Measurements from ENCODE around the gene LHFPL2.

The LHFPL2 gene

GRCh38 chr5:78589923-78590322, 58.6 kb downstream of the LHFPL2 start:
- H4K20me1 ChIP-seq (ENCODE audit: low read depth, low read length) = peaks cover 8% of the 10 kb centered on the region; the same call in 1 of the 2 replicates
- H3K9ac ChIP-seq (ENCODE audit: low read length) = no peak overlapping the region
- H3K27me3 ChIP-seq (ENCODE audit: low read length) = no peaks in the 10 kb centered on the region
- no peak overlapping the region for H2AFZ ChIP-seq (ENCODE audit: low read depth, low read length, severe bottlenecking)
- TF ChIP-seq EZH2phosphoT487 (conservative IDR thresholded peaks at IDR 0.05; ENCODE audit: low read length) (no peak), CTCF (IDR thresholded peaks at IDR 0.05; ENCODE audit: insufficient read depth, low read length, poor library complexity, severe bottlenecking) (no peak)
- H3K79me2 ChIP-seq (ENCODE audit: insufficient read depth, low read length) = peaks cover 88% of the 10 kb centered on the region
- no peak overlapping the region for H3K4me2 ChIP-seq (ENCODE audit: low read depth, low read length, poor library complexity, severe bottlenecking)
- no peaks in the 10 kb centered on the region for H3K9me2 ChIP-seq (replicated peaks; ENCODE audit: insufficient read depth, low read length)
- peaks cover 24% of the 10 kb centered on the region for H3K36me3 ChIP-seq (ENCODE audit: low read length)
- H3F3A ChIP-seq (ENCODE audit: insufficient read depth) = no peaks in the 10 kb centered on the region
- no peak overlapping the region for H3K4me3 ChIP-seq (ENCODE audit: insufficient read depth, low read length, poor library complexity, severe bottlenecking)
- H3K27ac ChIP-seq (ENCODE audit: low read depth, low read length) = no peak overlapping the region
- H3K9me3 ChIP-seq (ENCODE audit: insufficient read depth, low read length) = no peaks in the 10 kb centered on the region

GRCh38 chr5:78588507-78588906, 60.1 kb downstream of the LHFPL2 start:
- H3K4me3 ChIP-seq (ENCODE audit: insufficient read depth, low read length, poor library complexity, severe bottlenecking) = no peak overlapping the region
- no peak overlapping the region for H3K4me2 ChIP-seq (ENCODE audit: low read depth, low read length, poor library complexity, severe bottlenecking)
- H2AFZ ChIP-seq (ENCODE audit: low read depth, low read length, severe bottlenecking) = no peak overlapping the region
- TF ChIP-seq EZH2phosphoT487 (conservative IDR thresholded peaks at IDR 0.05; ENCODE audit: low read length) = no peak
- no peak for TF ChIP-seq CTCF (IDR thresholded peaks at IDR 0.05; ENCODE audit: insufficient read depth, low read length, poor library complexity, severe bottlenecking)
- H3K27me3 ChIP-seq (ENCODE audit: low read length) = no peaks in the 10 kb centered on the region
- no peaks in the 10 kb centered on the region for H3F3A ChIP-seq (ENCODE audit: insufficient read depth)
- H3K36me3 ChIP-seq (ENCODE audit: low read length) = peaks cover 23% of the 10 kb centered on the region
- no peaks in the 10 kb centered on the region for H3K9me2 ChIP-seq (replicated peaks; ENCODE audit: insufficient read depth, low read length)
- peaks cover 74% of the 10 kb centered on the region for H3K79me2 ChIP-seq (ENCODE audit: insufficient read depth, low read length)
- no peaks in the 10 kb centered on the region for H3K9me3 ChIP-seq (ENCODE audit: insufficient read depth, low read length)
- no peak overlapping the region for H3K9ac ChIP-seq (ENCODE audit: low read length)
- H4K20me1 ChIP-seq (ENCODE audit: low read depth, low read length) = peaks cover 8% of the 10 kb centered on the region; the same call in 1 of the 2 replicates
- no peak overlapping the region for H3K27ac ChIP-seq (ENCODE audit: low read depth, low read length)

- Histone ChIP-seq H3K9me2 (replicated peaks; ENCODE audit: insufficient read depth, low read length) (no peaks in the 10 kb centered on the region), H3K4me3 (ENCODE audit: insufficient read depth, low read length, poor library complexity, severe bottlenecking) (no peak overlapping the region), H3K36me3 (ENCODE audit: low read length) (peaks cover 23% of the 10 kb centered on the region), H3K79me2 (ENCODE audit: insufficient read depth, low read length) (peaks cover 67% of the 10 kb centered on the region), H3K27ac (ENCODE audit: low read depth, low read length) (no peak overlapping the region), H3K4me2 (ENCODE audit: low read depth, low read length, poor library complexity, severe bottlenecking) (no peak overlapping the region), H3K9me3 (ENCODE audit: insufficient read depth, low read length) (no peaks in the 10 kb centered on the region), H2AFZ (ENCODE audit: low read depth, low read length, severe bottlenecking) (no peak overlapping the region), H3K9ac (ENCODE audit: low read length) (no peak overlapping the region), H3K27me3 (ENCODE audit: low read length) (no peaks in the 10 kb centered on the region), H4K20me1 (ENCODE audit: low read depth, low read length) (peaks cover 8% of the 10 kb centered on the region; the same call in 1 of the 2 replicates), H3F3A (ENCODE audit: insufficient read depth) (no peaks in the 10 kb centered on the region)
- TF ChIP-seq CTCF (IDR thresholded peaks at IDR 0.05; ENCODE audit: insufficient read depth, low read length, poor library complexity, severe bottlenecking) (no peak), EZH2phosphoT487 (conservative IDR thresholded peaks at IDR 0.05; ENCODE audit: low read length) (no peak)
These were observed 60.7 kb downstream of the LHFPL2 start for GRCh38 chr5:78587775-78588291.
